Astrocyte of the cerebellum (primary cell): ENCODE results near the gene BMP4.

Source experiments
- DNase-seq: peaks from one replicate; pipeline ENCODE4 v3.0.0-alpha.2; 2011; ENCODE audit warnings: low read depth
- H3K4me3 ChIP-seq: 2 replicates; pipeline ENCODE4 v1.5.1; 2011; ENCODE audit warnings: mild to moderate bottlenecking, low read depth, low read length, moderate library complexity
- CTCF ChIP-seq: IDR thresholded peaks from 2 replicates; pipeline ENCODE4 v1.5.1; 2012; ENCODE audit warnings: low read length, low read depth, moderate library complexity, mild to moderate bottlenecking; ENCODE audit errors: missing control alignments
- in situ Hi-C: cut with HindIII; loops from 2 replicates; pipeline ENCODE4 v1.10.0; 2017; ENCODE audit warnings: low sequenced_read_pairs

BMP4 gene

GRCh38 chr14:53968726-53969125 lies 12.1 kb upstream of the BMP4 start:
- no peak overlapping the region for H3K4me3 ChIP-seq
- TF ChIP-seq CTCF: no peak
- in situ Hi-C loops: no loop called here
- no peak for DNase-seq

- in situ Hi-C loops: no loop called here
- DNase-seq: no peak
- TF ChIP-seq CTCF: no peak
- no peak overlapping the region for H3K4me3 ChIP-seq
Measured at GRCh38 chr14:53967606-53968005, 11.0 kb upstream of the BMP4 start.

GRCh38 chr14:53964249-53964648 lies 7.6 kb upstream of the BMP4 start:
- no peak overlapping the region for H3K4me3 ChIP-seq
- TF ChIP-seq CTCF: no peak
- DNase-seq: peak; percentile 47
- in situ Hi-C loops: loop anchor here (5.0 kb wide), 1 partner anchor 368 kb away; no protein-coding TSS in a partner anchor

GRCh38 chr14:53963320-53964227 lies 6.9 kb upstream of the BMP4 start:
- TF ChIP-seq CTCF: peak; percentile 65

GRCh38 chr14:53962953-53963319 lies 6.3 kb upstream of the BMP4 start:
- in situ Hi-C loops: loop anchor here (5.0 kb wide), 1 partner anchor 369 kb away; no protein-coding TSS in a partner anchor
- DNase-seq: no peak
- H3K4me3 ChIP-seq: no peak overlapping the region
- TF ChIP-seq CTCF: no peak

More at GRCh38 chr14:53963320-53964227, 6.9 kb upstream of the BMP4 start:
- in situ Hi-C loops: loop anchor here (5.0 kb wide), 1 partner anchor 369 kb away; no protein-coding TSS in a partner anchor
- peak overlapping the region; percentile 31 for H3K4me3 ChIP-seq
- DNase-seq: no peak

GRCh38 chr14:53958628-53959027 lies 2.0 kb upstream of the BMP4 start:
- H3K4me3 ChIP-seq: no peak overlapping the region
- TF ChIP-seq CTCF: no peak
- DNase-seq: no peak
- in situ Hi-C loops: no loop called here
